Neutrophil (primary cell): Measurements from ENCODE around the gene SAE1.
A peak's percentile ranks its signal among the peaks of the same experiment; 100 is the strongest.
"Not testable (repeated sequence)": the region's sequence is repeated elsewhere in the genome, so short reads cannot be mapped to it uniquely, and the experiment has no call there.

Experiments
- H3K27ac ChIP-seq: fragments of 200-600 bp; sonication (generic); 2 replicates; pipeline ENCODE4 v1.5.1; 2016; ENCODE audit warnings: mild to moderate bottlenecking, moderate library complexity
- H3K27me3 ChIP-seq: fragments of 200-600 bp; sonication (generic); 2 replicates; pipeline ENCODE4 v1.6.0; 2016; ENCODE audit warnings: mild to moderate bottlenecking
- H3K36me3 ChIP-seq: fragments of 200-600 bp; sonication (generic); 2 replicates; pipeline ENCODE4 v1.5.1; 2017
- H3K4me1 ChIP-seq, 2 experiments: fragments of 200-600 bp in 1 of 2; sonication (generic) in 1 of 2; 1 replicate in 1 of 2; 2 replicates in 1 of 2; pipeline versions ENCODE4 v1.5.1 to v1.6.1; 2013 to 2016; ENCODE audit warnings: low read depth in 1 of 2, low read length in 1 of 2, mild to moderate bottlenecking in 1 of 2, moderate library complexity in 1 of 2; ENCODE audit not compliant: control insufficient read depth in 1 of 2, insufficient read depth in 1 of 2
- H3K4me3 ChIP-seq, 2 experiments: fragments of 200-600 bp in 1 of 2; sonication (generic) in 1 of 2; 1 replicate in 1 of 2; 2 replicates in 1 of 2; pipeline ENCODE4 v1.5.1; 2013 to 2016; ENCODE audit warnings: low read depth in 1 of 2, low read length in 1 of 2, mild to moderate bottlenecking in 1 of 2, moderate library complexity in 1 of 2
- H3K9me3 ChIP-seq: fragments of 200-600 bp; sonication (generic); 2 replicates; pipeline ENCODE4 v1.5.1; 2016
- CTCF ChIP-seq: fragments of 200-600 bp; sonication (generic); IDR thresholded peaks from 2 replicates; pipeline ENCODE4 v1.5.1; 2016; ENCODE audit warnings: antibody characterized with exemption

The SAE1 gene

GRCh38 chr19:47100290-47100689 is 30.3 kb upstream of the SAE1 start:
- H3K4me1 ChIP-seq = peaks cover 11 to 12% of the 10 kb centered on the region in 2 experiments

GRCh38 chr19:47101116-47101515 is 29.5 kb upstream of the SAE1 start:
- not testable (repeated sequence) for H3K27me3 ChIP-seq, H3K4me1 ChIP-seq, H3K4me3 ChIP-seq, H3K9me3 ChIP-seq, H3K27ac ChIP-seq
- peaks cover 11% of the 10 kb centered on the region for H3K36me3 ChIP-seq

More at GRCh38 chr19:47100290-47100689, 30.3 kb upstream of the SAE1 start:
- Histone ChIP-seq H3K27ac (peak overlapping the region; percentile 43), H3K36me3 (peaks cover 10% of the 10 kb centered on the region), H3K4me3 (no peak overlapping the region), H3K9me3 (no peaks in the 10 kb centered on the region), H3K27me3 (no peaks in the 10 kb centered on the region)
- no peak for TF ChIP-seq CTCF

DNA sequence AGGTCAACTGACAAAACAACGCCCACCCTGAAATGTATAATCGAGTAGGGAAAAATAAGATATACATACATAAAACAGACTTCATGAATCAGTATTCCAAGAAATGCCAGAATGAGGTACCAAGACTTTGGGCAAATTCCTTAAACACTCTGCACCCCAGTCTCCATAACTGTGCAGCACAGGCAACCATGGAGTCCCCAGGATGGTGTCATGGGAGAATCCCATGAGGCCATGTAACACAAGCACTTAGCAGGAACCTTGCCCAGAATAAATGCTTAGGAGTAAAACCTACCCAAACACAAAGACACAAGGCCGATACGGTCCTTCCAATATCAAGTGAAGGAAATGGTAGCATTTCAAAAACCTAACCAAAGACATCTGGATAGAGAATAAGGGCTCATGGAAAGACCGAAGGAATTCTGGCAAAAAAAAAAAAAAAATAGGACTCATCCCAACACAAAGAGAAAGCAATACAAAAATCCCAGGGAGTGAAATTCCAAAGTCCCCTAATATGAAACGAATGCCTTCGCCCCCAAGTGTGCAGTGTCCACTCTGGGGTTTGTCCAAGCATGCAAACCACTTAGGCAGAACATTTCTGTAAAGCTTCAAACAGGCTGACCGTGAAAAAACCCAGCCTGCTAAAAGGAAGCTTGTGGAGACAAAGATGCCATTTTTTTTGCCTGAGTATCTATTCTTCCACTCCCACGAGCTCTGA is 28.1 kb upstream of the SAE1 start:
- peak overlapping the region; percentile 31 for H3K27ac ChIP-seq
- no peak for TF ChIP-seq CTCF
- no peaks in the 10 kb centered on the region for H3K27me3 ChIP-seq
- H3K36me3 ChIP-seq = peaks cover 11% of the 10 kb centered on the region
- H3K4me1 ChIP-seq = peaks cover 4 to 9% of the 10 kb centered on the region in 2 experiments
- no peak overlapping the region for H3K4me3 ChIP-seq
- H3K9me3 ChIP-seq = no peaks in the 10 kb centered on the region

- peaks cover 11% of the 10 kb centered on the region for H3K36me3 ChIP-seq
- peak overlapping the region; percentile 13 for H3K27ac ChIP-seq
- H3K4me3 ChIP-seq = no peak overlapping the region
- no peaks in the 10 kb centered on the region for H3K9me3 ChIP-seq
- TF ChIP-seq CTCF = no peak
- peaks cover 26 to 31% of the 10 kb centered on the region in 2 experiments for H3K4me1 ChIP-seq
- no peaks in the 10 kb centered on the region for H3K27me3 ChIP-seq
Observed at GRCh38 chr19:47104680-47105079, 26.0 kb upstream of the SAE1 start.

DNA sequence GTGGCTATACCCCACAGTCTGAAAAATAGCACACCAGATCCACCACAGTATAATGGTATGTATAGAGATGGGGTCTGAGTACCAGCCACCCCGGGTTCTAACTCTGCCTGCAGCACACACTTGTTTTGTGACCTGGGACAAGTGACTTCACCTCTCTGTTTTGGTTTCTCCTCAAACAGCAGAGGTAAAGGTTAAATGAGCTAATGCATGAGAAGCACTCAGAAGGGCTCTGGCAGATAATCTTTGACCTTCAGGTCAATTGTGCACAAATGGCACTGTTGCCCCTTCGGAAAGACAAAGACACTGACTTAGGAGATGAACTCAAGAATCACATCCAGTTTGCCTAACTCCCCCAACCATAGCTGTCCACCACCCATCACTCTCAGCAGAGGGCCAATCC is 24.8 kb upstream of the SAE1 start:
- TF ChIP-seq CTCF = no peak
- Histone ChIP-seq H3K27ac (peak overlapping the region; percentile 100), H3K4me1 (peaks cover 35 to 36% of the 10 kb centered on the region in 2 experiments)

DNA sequence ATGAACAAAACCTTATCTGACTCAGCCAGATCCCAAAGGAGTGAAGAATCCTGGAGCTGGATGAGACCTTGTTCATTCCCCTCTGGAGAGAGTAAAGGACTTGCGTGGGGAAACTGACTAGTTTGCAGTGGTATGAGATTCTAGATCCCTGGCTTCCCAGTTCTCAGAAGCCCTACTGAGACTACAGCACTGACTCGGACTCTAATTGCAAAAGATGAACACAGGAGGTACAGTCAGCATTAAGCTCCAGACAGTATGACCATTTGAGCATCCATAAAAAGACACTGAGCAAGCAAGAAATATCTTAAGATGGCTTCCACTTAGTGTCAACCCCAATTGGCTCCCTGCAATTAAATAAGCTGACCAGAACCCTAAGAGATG is 23.8 kb upstream of the SAE1 start:
- Histone ChIP-seq H3K27me3 (no peaks in the 10 kb centered on the region), H3K36me3 (peaks cover 11% of the 10 kb centered on the region), H3K4me1 (peaks cover 35 to 36% of the 10 kb centered on the region in 2 experiments), H3K27ac (peak overlapping the region; percentile 100), H3K9me3 (no peaks in the 10 kb centered on the region), H3K4me3 (no peak overlapping the region)
- no peak for TF ChIP-seq CTCF

More for the DNA sequence above, 24.8 kb upstream of the SAE1 start:
- Histone ChIP-seq H3K4me3 (no peak overlapping the region), H3K36me3 (peaks cover 11% of the 10 kb centered on the region), H3K27me3 (no peaks in the 10 kb centered on the region), H3K9me3 (no peaks in the 10 kb centered on the region)
